ENCODE measurements around the gene RASAL3.
A peak's percentile ranks its signal among the peaks of the same experiment; 100 is the strongest.

The RASAL3 gene

GRCh38 chr19:15419413-15420025, 44.8 kb downstream of the RASAL3 start:
- Histone ChIP-seq H3K4me1 (ENCODE audit: low read depth, poor library complexity, severe bottlenecking) (peaks cover 21% of the 10 kb centered on the region), H4K20me1 (ENCODE audit: insufficient read depth) (no peaks in the 10 kb centered on the region), H3K4me2 (peak overlapping the region; percentile 53), H3K79me2 (ENCODE audit: insufficient read depth, low read depth) (peaks cover 42% of the 10 kb centered on the region), H3K27me3 (ENCODE audit: insufficient read depth, low read depth) (no peaks in the 10 kb centered on the region), H3K27ac (no peak overlapping the region), H2AFZ (ENCODE audit: low read depth) (no peak overlapping the region), H3K36me3 (ENCODE audit: insufficient read depth) (no peaks in the 10 kb centered on the region), H3K4me3 (IDR thresholded peaks at IDR 0.05; ENCODE audit: insufficient read depth, low read depth, low read length) (no peak overlapping the region), H3K9ac (no peak overlapping the region)
- peak; percentile 41; the same call in 1 of the 2 replicates for TF ChIP-seq CTCF (conservative IDR thresholded peaks at IDR 0.05; ENCODE audit: low read depth, low read length)

GRCh38 chr19:15418579-15419412, 45.5 kb downstream of the RASAL3 start, which contains the start of gene AKAP8L:
AKAP8L (minus strand) TSS chr19:15418988; CDS start chr19:15418923, 65 bp downstream.
- H3K9ac ChIP-seq, result peak within 1 kb of the TSS; percentile 93
- H2AFZ ChIP-seq (ENCODE audit: low read depth), result peak within 1 kb of the TSS; percentile 44; the same call in 1 of the 2 replicates
- H3K27ac ChIP-seq, result peak within 1 kb of the TSS; percentile 60
- H3K79me2 ChIP-seq (ENCODE audit: insufficient read depth, low read depth), result peaks cover 49% of the 10 kb centered on the region
- TF ChIP-seq CTCF (conservative IDR thresholded peaks at IDR 0.05; ENCODE audit: low read depth, low read length), result peak; percentile 55; the same call in 1 of the 2 replicates
- no peaks in the 10 kb centered on the region for H3K27me3 ChIP-seq (ENCODE audit: insufficient read depth, low read depth)
- H3K36me3 ChIP-seq (ENCODE audit: insufficient read depth), result no peaks in the 10 kb centered on the region
- H4K20me1 ChIP-seq (ENCODE audit: insufficient read depth), result no peaks in the 10 kb centered on the region
- H3K4me2 ChIP-seq, result peak within 1 kb of the TSS; percentile 99
- peaks cover 25% of the 10 kb centered on the region for H3K4me1 ChIP-seq (ENCODE audit: low read depth, poor library complexity, severe bottlenecking)
- no peak within 1 kb of the TSS for H3K4me3 ChIP-seq (IDR thresholded peaks at IDR 0.05; ENCODE audit: insufficient read depth, low read depth, low read length)

GRCh38 chr19:15418231-15418578, 46.1 kb downstream of the RASAL3 start:
- Histone ChIP-seq H3K27ac (peak overlapping the region; percentile 60), H3K36me3 (ENCODE audit: insufficient read depth) (no peaks in the 10 kb centered on the region), H2AFZ (ENCODE audit: low read depth) (peak overlapping the region; percentile 44; the same call in 1 of the 2 replicates), H4K20me1 (ENCODE audit: insufficient read depth) (no peaks in the 10 kb centered on the region), H3K4me3 (IDR thresholded peaks at IDR 0.05; ENCODE audit: insufficient read depth, low read depth, low read length) (no peak overlapping the region), H3K9ac (peak overlapping the region; percentile 93), H3K4me1 (ENCODE audit: low read depth, poor library complexity, severe bottlenecking) (peaks cover 30% of the 10 kb centered on the region), H3K79me2 (ENCODE audit: insufficient read depth, low read depth) (peaks cover 55% of the 10 kb centered on the region), H3K4me2 (peak overlapping the region; percentile 99), H3K27me3 (ENCODE audit: insufficient read depth, low read depth) (no peaks in the 10 kb centered on the region)
- TF ChIP-seq CTCF (conservative IDR thresholded peaks at IDR 0.05; ENCODE audit: low read depth, low read length), result no peak

GRCh38 chr19:15417699-15418098, 46.6 kb downstream of the RASAL3 start:
- no peak overlapping the region for H3K4me3 ChIP-seq (IDR thresholded peaks at IDR 0.05; ENCODE audit: insufficient read depth, low read depth, low read length)
- peaks cover 36% of the 10 kb centered on the region for H3K4me1 ChIP-seq (ENCODE audit: low read depth, poor library complexity, severe bottlenecking)
- H3K9ac ChIP-seq, result peak overlapping the region; percentile 93
- H3K27me3 ChIP-seq (ENCODE audit: insufficient read depth, low read depth), result no peaks in the 10 kb centered on the region
- TF ChIP-seq CTCF (conservative IDR thresholded peaks at IDR 0.05; ENCODE audit: low read depth, low read length), result no peak
- peak overlapping the region; percentile 99 for H3K4me2 ChIP-seq
- no peaks in the 10 kb centered on the region for H3K36me3 ChIP-seq (ENCODE audit: insufficient read depth)
- H3K79me2 ChIP-seq (ENCODE audit: insufficient read depth, low read depth), result peaks cover 60% of the 10 kb centered on the region
- H2AFZ ChIP-seq (ENCODE audit: low read depth), result no peak overlapping the region
- no peaks in the 10 kb centered on the region for H4K20me1 ChIP-seq (ENCODE audit: insufficient read depth)
- H3K27ac ChIP-seq, result peak overlapping the region; percentile 60; the same call in 1 of the 2 replicates
